ENCODE data around the gene FAM81A.

DNA sequence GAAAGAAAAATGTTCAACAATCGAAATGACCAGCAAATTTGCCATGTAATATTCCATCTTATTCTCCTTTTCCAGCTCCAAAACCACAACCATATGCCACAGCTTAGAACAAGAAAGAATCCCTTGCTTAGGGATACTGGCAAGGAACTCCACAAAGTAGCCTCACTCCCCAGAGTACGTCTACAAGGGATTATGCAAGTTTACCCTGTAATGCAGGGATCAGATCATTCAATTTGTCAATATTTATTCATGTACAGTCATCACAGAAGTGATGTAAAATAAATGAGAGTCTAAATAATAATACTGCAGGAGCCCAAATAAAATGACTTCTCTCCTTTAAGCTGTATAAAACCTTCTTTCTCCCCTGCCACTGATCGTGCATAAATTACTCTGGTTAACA, 41.8 kb upstream of the FAM81A start:
- TF ChIP-seq, protein P1, sequence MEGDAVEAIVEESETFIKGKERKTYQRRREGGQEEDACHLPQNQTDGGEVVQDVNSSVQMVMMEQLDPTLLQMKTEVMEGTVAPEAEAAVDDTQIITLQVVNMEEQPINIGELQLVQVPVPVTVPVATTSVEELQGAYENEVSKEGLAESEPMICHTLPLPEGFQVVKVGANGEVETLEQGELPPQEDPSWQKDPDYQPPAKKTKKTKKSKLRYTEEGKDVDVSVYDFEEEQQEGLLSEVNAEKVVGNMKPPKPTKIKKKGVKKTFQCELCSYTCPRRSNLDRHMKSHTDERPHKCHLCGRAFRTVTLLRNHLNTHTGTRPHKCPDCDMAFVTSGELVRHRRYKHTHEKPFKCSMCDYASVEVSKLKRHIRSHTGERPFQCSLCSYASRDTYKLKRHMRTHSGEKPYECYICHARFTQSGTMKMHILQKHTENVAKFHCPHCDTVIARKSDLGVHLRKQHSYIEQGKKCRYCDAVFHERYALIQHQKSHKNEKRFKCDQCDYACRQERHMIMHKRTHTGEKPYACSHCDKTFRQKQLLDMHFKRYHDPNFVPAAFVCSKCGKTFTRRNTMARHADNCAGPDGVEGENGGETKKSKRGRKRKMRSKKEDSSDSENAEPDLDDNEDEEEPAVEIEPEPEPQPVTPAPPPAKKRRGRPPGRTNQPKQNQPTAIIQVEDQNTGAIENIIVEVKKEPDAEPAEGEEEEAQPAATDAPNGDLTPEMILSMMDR (conservative IDR thresholded peaks at IDR 0.05 in 1 of 2, IDR thresholded peaks at IDR 0.05 in 1 of 2; ENCODE audit: extremely low read depth in 1 of 2, insufficient read depth in 1 of 2, low read depth in 1 of 2, low read length in 2 of 2): no peak
- TF ChIP-seq EZH2 (IDR thresholded peaks at IDR 0.05; ENCODE audit: borderline replicate concordance, low read length): no peak
